ENCODE data around the gene CPXM1.

DNA sequence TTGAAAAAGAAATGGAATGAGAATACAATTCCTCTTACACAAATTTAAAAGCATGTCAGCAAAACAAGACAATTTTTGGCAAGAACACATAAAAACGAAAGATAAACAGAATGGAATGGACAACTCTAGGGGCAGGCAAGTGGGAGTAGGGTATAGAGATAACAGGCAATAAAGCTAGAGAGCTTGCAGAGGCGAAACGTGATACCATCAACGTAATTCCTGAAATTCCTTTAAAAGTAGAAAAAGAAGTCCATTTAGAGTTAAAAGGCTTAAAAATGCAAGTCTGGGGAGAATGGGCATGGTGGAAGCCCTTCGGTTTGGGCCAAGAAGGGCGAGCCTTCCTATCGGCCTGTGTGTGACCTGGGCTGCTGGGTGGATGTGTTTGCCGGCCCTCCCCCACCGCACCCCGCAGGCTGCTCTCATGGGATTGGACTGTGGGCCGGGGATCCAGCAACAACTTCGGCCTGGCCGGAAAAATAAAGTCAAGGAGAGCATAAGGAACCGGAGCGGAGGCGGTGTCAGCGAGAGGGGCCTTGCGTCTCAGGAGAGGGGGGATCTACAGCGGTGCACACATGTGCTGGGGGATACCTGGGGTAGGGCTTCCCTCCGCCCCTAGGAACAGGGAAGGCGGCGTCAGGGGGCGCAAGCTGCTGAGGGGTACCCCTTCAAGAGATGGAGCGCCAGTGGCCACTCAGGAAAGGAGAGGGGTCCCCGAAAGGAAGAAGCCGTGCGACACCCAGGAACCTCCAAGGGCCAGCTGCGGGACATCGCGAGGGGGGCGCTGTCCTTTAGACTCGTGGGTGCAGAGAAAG is 19.9 kb upstream of the CPXM1 start:
- TF ChIP-seq ARNTL (CRISPR knock-in tag; IDR thresholded peaks at IDR 0.05; ENCODE audit: borderline replicate concordance, low read depth): no peak
- TF ChIP-seq, protein P1, sequence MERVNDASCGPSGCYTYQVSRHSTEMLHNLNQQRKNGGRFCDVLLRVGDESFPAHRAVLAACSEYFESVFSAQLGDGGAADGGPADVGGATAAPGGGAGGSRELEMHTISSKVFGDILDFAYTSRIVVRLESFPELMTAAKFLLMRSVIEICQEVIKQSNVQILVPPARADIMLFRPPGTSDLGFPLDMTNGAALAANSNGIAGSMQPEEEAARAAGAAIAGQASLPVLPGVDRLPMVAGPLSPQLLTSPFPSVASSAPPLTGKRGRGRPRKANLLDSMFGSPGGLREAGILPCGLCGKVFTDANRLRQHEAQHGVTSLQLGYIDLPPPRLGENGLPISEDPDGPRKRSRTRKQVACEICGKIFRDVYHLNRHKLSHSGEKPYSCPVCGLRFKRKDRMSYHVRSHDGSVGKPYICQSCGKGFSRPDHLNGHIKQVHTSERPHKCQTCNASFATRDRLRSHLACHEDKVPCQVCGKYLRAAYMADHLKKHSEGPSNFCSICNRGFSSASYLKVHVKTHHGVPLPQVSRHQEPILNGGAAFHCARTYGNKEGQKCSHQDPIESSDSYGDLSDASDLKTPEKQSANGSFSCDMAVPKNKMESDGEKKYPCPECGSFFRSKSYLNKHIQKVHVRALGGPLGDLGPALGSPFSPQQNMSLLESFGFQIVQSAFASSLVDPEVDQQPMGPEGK (CRISPR knock-in tag; IDR thresholded peaks at IDR 0.05; ENCODE audit: borderline replicate concordance): no peak
- no peak for TF ChIP-seq CREB5 (CRISPR knock-in tag; IDR thresholded peaks at IDR 0.05; ENCODE audit: low read depth)
- TF ChIP-seq ZC3H10 (CRISPR knock-in tag; IDR thresholded peaks at IDR 0.05): no peak
- TF ChIP-seq ZFP30 (CRISPR knock-in tag; IDR thresholded peaks at IDR 0.05): no peak
- no peak for TF ChIP-seq SNAI2 (CRISPR knock-in tag; IDR thresholded peaks at IDR 0.05)
- no peak for TF ChIP-seq POU6F1 (CRISPR knock-in tag; IDR thresholded peaks at IDR 0.05; ENCODE audit: borderline replicate concordance, low read depth)
- no peak for TF ChIP-seq ZFP3 (CRISPR knock-in tag; IDR thresholded peaks at IDR 0.05)
- no peak for TF ChIP-seq ESRRG (CRISPR knock-in tag; IDR thresholded peaks at IDR 0.05)
- no peak for TF ChIP-seq RARB (CRISPR knock-in tag; IDR thresholded peaks at IDR 0.05)
- TF ChIP-seq GLIS3 (CRISPR knock-in tag; IDR thresholded peaks at IDR 0.05): no peak

Data from SK-N-SH treated with all-trans-retinoic acid at 6 μM for 48 hours (cell line).